ENCODE results near the gene G6PC1.

Gene G6PC1

GRCh38 chr17:42906772-42907446 lies 6.3 kb downstream of the G6PC1 start:
- TF ChIP-seq TEAD4 (IDR thresholded peaks at IDR 0.05) (no peak), USF1 (IDR thresholded peaks at IDR 0.05) (no peak), YY1 (IDR thresholded peaks at IDR 0.05; ENCODE audit: low read depth) (no peak), TAF1 (IDR thresholded peaks at IDR 0.05; ENCODE audit: low read depth) (no peak), RAD21 (IDR thresholded peaks at IDR 0.05; ENCODE audit: low read depth) (no peak), TCF12 (IDR thresholded peaks at IDR 0.05; ENCODE audit: low read depth) (no peak), ZBTB7A (IDR thresholded peaks at IDR 0.05; ENCODE audit: low read depth) (no peak), MAX (IDR thresholded peaks at IDR 0.05) (no peak), CEBPB (IDR thresholded peaks at IDR 0.05) (no peak), REST (IDR thresholded peaks at IDR 0.05; ENCODE audit: low read depth) (no peak), NFIC (IDR thresholded peaks at IDR 0.05) (no peak), FOXM1 (IDR thresholded peaks at IDR 0.05; ENCODE audit: borderline replicate concordance, low read depth) (no peak), EGR1 (IDR thresholded peaks at IDR 0.05) (no peak), EP300 (IDR thresholded peaks at IDR 0.05; ENCODE audit: borderline replicate concordance) (no peak), CREB1 (IDR thresholded peaks at IDR 0.05; ENCODE audit: low read depth) (no peak)

GRCh38 chr17:42908872-42909700 lies 8.5 kb downstream of the G6PC1 start:
- TF ChIP-seq REST (IDR thresholded peaks at IDR 0.05; ENCODE audit: low read depth) (no peak), TCF12 (IDR thresholded peaks at IDR 0.05; ENCODE audit: low read depth) (no peak), TAF1 (IDR thresholded peaks at IDR 0.05; ENCODE audit: low read depth) (no peak), RAD21 (IDR thresholded peaks at IDR 0.05; ENCODE audit: low read depth) (no peak), EP300 (IDR thresholded peaks at IDR 0.05; ENCODE audit: borderline replicate concordance) (no peak), TEAD4 (IDR thresholded peaks at IDR 0.05) (no peak), YY1 (IDR thresholded peaks at IDR 0.05; ENCODE audit: low read depth) (no peak), EGR1 (IDR thresholded peaks at IDR 0.05) (no peak), MAX (IDR thresholded peaks at IDR 0.05) (no peak), ZBTB7A (IDR thresholded peaks at IDR 0.05; ENCODE audit: low read depth) (no peak), NFIC (IDR thresholded peaks at IDR 0.05) (no peak), CEBPB (IDR thresholded peaks at IDR 0.05) (no peak), CREB1 (IDR thresholded peaks at IDR 0.05; ENCODE audit: low read depth) (no peak), FOXM1 (IDR thresholded peaks at IDR 0.05; ENCODE audit: borderline replicate concordance, low read depth) (no peak), USF1 (IDR thresholded peaks at IDR 0.05) (no peak)

GRCh38 chr17:42913522-42913921 lies 12.9 kb downstream of the G6PC1 start:
- TF ChIP-seq YY1 (IDR thresholded peaks at IDR 0.05; ENCODE audit: low read depth): no peak
- no peak for TF ChIP-seq RAD21 (IDR thresholded peaks at IDR 0.05; ENCODE audit: low read depth)
- 0 out of 2 replicates have a peak, but pooled peaks have one; percentile 59 for TF ChIP-seq CEBPB (IDR thresholded peaks at IDR 0.05)
- TF ChIP-seq CREB1 (IDR thresholded peaks at IDR 0.05; ENCODE audit: low read depth): no peak
- TF ChIP-seq NFIC (IDR thresholded peaks at IDR 0.05): no peak

- TF ChIP-seq CREB1 (IDR thresholded peaks at IDR 0.05; ENCODE audit: low read depth): no peak
- no peak for TF ChIP-seq ZBTB7A (IDR thresholded peaks at IDR 0.05; ENCODE audit: low read depth)
- TF ChIP-seq EP300 (IDR thresholded peaks at IDR 0.05; ENCODE audit: borderline replicate concordance): no peak
- TF ChIP-seq USF1 (IDR thresholded peaks at IDR 0.05): no peak
- TF ChIP-seq REST (IDR thresholded peaks at IDR 0.05; ENCODE audit: low read depth): no peak
- TF ChIP-seq YY1 (IDR thresholded peaks at IDR 0.05; ENCODE audit: low read depth): no peak
- TF ChIP-seq TEAD4 (IDR thresholded peaks at IDR 0.05): no peak
- TF ChIP-seq RAD21 (IDR thresholded peaks at IDR 0.05; ENCODE audit: low read depth): no peak
- TF ChIP-seq EGR1 (IDR thresholded peaks at IDR 0.05): no peak
- no peak for TF ChIP-seq TCF12 (IDR thresholded peaks at IDR 0.05; ENCODE audit: low read depth)
Observed at GRCh38 chr17:42913981-42914617, 13.5 kb downstream of the G6PC1 start.

Measured in Ishikawa (cell line).